Erythroblast (primary cell): ENCODE results near the gene PACSIN1.

Source experiments
- DNase-seq, 2 experiments: peaks; one replicate each; lab custom pipeline; 2025; lab: John Stamatoyannopoulos, UW
- GATA1 ChIP-seq: IDR thresholded peaks from 2 replicates; pipeline ENCODE4 v1.6.1; 2011; ENCODE audit warnings: low read depth, mild to moderate bottlenecking, control low read depth, low read length, moderate library complexity
- POLR2A ChIP-seq: IDR thresholded peaks from 2 replicates; pipeline ENCODE4 v1.6.1; 2011; ENCODE audit warnings: mild to moderate bottlenecking, low read length

Gene PACSIN1

DNA sequence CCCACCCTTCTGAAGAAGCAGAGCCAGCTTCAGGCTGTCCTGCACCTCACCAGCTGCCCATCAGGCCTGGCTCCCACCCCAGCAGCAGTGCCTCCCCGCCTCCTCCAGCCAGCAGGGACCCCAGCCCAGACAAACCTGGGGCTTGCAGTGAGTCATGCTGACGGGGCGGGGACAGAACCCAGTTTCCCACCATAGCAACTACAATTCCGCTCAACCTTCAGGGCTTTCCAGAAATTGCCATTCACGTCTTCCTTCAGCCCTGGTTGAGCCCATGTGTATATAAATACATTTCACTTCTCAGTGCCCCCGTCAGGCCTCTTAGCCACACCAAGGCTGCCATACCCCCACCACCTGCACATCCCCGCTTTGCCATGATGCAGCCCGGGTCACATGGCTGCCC lies 85.8 kb downstream of the PACSIN1 start:
- TF ChIP-seq GATA1: no peak
- no peak for TF ChIP-seq POLR2A
- DNase-seq: no peak

DNA sequence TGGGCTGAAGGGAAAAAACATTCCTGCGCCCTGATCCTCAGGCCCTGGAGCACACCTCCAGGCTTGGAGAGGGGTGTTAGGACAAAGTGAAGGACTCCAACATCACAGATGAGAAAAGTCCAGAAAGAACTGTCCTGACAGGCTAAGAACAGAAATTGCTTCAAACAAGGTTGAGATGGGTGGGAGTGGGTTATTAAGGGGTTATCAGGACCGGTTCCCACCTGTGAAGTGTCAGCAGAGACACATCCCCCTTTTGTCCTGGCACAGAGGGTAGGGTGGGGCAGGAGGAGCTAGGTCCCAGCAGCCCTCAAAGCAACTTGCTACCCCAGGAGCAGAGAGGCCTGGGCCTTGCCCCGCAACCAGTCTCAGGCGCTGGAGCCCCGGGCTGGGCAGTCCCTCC lies 86.7 kb downstream of the PACSIN1 start:
- TF ChIP-seq GATA1: no peak
- no peak for TF ChIP-seq POLR2A
- no peak for DNase-seq

DNA sequence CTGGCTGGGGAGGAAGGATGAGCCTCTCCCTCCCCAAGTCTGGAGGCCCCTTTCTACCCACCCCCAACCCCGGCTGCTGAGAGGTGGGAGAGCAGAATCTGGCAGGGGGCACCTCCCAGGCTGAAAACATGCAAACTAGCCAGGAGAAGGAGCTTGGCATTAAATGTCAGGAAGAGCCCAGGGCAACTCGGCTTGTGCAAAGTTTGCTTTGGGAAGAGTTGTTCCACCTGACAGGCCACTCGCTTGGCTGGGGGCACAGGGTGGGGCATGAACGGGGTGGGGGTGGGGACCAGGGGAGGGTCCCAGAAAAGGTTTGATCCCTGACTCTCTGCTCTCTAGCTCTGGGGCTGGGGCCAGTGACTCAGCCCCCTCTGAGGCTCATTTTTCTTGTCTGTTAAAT lies 87.3 kb downstream of the PACSIN1 start:
- no peak for TF ChIP-seq GATA1
- no peak for TF ChIP-seq POLR2A
- DNase-seq: no peak

DNA sequence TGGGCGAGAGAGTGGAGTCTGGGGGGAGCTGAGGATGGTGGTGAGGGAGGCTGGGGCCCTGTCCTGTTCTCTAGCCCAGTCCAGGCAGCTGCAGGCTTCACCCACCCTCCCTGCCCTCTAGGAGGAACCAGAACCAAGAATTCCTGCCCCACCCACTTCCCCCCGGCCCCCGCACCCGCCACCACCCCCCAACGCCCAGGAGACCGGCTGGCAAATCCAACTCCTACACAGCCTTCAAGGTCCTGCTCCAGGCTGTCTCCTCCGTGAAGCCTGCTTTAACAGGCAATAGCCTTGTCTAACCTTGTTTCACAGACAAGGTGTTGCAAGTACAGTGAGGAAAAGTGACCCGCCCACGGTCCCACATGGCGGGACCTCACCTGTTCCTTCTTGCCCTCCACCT lies 87.9 kb downstream of the PACSIN1 start:
- DNase-seq: no peak
- TF ChIP-seq GATA1 (no peak), POLR2A (no peak)

DNA sequence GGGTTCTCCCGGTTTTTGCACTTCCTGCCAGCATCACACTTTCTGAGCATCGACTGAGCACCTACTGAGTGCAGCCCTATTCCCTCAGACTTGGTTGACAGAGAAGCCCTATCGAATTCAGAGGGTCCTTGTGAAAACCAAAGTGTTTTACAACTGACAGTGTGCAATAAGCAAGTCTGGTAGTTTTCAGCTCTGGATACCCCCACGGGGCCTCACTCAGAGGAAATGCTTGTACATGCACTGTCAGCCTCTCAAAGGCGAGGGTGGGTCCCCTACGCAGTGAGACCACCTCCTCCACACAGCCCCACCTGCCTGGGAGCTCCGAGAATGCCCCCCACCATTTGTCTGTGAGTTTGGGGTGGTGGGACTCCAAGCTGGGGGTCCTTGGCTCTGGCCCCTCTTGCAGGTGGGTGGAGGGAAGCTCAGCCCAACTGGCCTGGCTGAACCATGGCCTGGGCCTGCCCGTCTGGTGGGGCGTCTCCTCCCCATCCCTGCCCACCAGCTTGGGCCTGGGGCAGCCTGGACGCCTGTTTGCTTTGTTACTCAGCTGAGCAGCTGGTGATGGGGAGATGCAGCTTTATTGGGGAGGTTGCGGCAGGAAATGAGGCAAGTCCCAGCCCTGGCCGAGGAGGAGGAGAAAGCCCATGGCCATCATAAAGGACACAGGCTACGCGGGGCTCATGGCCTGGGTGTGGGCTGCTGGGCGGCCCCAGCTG lies 88.6 kb downstream of the PACSIN1 start:
- TF ChIP-seq POLR2A: no peak
- no peak for TF ChIP-seq GATA1

DNA sequence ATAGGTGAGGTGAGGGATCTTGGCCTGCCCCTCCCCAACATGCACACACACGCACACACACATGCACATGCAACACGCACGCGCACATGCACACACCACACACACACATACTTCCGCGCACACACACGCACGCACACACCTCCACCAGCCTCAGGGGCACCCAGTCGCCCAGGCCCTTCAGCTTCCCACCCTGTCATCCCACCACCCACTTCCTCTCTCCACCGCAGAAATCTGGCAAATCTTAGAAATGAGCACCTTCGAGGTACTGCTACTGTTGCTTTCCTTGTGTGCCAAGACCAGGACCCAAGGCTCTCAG lies 89.1 kb downstream of the PACSIN1 start:
- DNase-seq: peak in 1 of 2 experiments; percentile 25
- no peak for TF ChIP-seq GATA1

More for the DNA sequence above, 88.6 kb downstream of the PACSIN1 start:
- DNase-seq: no peak

DNA sequence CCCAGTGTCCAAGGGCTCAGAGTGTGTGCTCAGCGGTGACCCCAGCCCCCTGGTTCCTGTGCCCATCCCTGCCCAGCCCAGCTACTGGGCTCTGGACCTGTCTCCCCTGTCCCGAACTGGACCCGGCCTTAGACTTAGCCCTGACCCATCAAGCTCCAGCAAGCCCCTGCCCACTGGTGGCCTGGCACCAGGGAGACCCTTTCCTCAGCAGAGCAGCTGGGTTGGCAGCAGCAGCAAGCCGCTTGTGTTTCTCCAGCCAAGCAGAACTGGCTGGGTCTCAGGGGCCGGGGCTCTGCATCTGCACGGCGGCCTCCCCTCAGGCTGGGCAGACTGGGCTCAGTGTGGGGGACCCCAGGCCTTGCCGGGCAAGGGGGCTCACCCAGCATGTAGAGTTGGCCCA lies 89.5 kb downstream of the PACSIN1 start:
- no peak for TF ChIP-seq POLR2A
- TF ChIP-seq GATA1: no peak
- no peak for DNase-seq

DNA sequence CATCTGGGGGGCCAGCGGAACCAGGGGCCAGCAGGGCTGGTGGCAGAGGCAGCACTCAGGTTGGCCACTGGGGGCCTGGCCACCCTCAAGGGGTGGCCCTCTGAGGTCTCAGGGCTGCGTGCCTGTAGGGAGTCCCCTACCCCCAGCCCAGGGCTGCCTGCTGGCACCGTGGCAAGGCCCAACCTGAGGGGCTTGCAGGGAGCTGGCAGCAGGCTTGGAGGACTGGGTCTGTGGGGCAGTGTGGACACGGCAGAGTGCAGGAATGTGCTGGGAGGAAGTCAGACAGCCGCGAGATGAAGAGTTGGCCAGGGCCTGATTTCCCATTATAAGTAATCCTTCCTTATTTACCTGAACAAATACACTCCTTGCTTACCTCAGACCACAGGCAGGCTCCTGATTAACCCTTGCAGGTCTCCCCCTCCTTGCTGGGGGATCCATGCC lies 90.2 kb downstream of the PACSIN1 start, which contains the start of gene SPDEF:
TSS of gene SPDEF (minus strand) at position 299 of the 441 bp plus-strand sequence. CDS start 11,874 bp downstream, outside the sequence.
- TF ChIP-seq POLR2A: no peak
- no peak for TF ChIP-seq GATA1
- no peak for DNase-seq

DNA sequence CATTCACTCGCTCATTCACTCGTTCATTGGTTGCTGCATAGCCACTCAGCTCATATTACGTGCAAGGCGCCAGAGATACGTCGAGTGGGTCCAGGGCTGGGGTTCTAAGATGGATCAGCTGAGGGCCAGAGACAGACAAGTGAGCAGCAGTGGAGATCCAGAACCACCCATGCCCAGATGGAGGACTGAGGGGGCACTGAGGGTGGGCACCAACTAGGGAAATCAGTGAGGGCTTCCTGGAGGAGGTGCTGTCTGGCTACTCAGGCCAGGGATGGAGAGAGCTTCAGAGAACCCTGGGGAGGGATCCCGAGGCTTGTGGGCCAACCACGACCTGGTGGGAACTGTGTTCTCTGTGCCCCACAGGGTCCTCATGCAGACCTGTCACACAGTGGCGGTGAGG lies 90.6 kb downstream of the PACSIN1 start:
- TF ChIP-seq POLR2A (no peak), GATA1 (no peak)
- no peak for DNase-seq

DNA sequence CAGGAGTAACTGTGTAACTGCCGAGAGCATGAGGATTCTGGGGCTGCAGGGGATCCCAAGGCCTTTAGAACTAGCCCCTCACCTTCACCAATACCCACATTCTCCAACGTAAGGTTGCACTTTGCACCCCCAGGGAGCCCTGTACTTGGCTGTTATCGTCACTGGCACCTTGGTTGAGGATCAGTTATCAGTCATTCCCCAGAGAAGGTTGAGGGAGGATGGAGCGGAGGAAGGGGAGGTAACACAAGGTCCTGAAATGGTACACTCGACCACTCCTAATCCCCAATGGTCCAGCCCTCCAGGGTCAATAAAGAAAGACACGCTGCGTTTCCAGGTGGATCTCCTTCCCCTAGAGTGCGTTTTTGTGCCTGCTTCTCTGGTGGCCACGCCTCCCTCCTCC lies 91.4 kb downstream of the PACSIN1 start:
- no peak for TF ChIP-seq GATA1
- no peak for TF ChIP-seq POLR2A
- peak; percentile 44 to 73 for DNase-seq

DNA sequence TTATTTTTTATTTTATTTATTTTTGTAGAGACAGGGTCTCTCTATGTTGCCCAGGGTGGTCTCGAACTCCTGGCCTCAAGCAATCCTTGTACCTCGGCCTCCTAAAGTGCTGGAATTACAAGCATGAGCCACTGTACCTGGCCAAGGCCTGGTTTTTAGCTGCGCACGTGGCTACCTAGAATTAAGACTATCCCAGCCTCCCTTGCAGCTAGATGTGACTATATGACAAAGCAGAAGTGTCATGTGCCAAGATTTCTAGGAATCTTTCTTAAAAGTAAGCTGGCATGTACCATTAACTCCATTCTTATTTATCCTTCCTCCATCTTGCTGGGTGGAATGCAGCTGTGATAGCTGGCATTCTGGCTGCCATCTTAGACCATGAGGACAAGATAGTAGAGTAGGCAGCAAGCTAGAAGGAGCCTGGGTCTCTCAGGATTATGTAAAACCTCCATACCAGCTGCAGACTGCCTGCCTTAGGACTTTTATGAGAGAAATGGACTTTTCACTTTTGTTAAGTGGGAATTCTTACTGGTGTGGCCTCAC lies 92.4 kb downstream of the PACSIN1 start:
- no peak for TF ChIP-seq GATA1
- no peak for TF ChIP-seq POLR2A
- no peak for DNase-seq

DNA sequence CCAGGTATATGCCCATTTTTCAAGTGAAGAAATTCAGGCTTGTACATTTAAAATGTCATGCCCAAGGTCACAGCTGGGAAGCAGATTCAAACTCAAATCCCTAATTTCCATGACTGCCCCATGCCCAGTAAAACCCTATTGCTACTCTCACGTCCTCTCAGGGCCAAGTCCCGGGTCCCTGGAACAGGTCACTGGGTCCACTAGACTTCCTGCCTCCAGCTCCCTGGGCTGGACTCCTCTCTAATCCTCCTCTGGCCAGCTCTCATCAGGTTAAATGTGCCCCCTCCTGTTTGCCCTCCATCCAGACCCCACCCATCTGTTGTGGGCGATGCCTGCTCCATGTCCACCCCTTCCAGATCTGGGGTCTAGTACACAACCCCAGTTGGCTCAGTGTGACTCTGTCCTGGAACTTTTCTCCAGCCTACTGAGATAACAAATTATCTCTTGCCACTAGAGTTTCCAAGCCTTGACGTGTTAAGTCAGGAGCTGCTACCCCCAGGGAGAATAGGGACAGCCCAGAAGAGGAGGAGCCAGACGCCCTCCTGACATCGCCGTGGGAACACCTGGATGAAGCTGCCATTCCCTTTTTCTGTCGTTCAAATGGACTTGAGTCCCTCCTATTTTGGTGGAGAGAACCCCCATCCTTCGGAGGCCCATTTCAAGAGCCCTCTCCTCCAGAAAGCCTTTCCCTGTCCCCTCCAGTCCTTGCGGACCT lies 93.9 kb downstream of the PACSIN1 start:
- DNase-seq: peak in 1 of 2 experiments; percentile 34

DNA sequence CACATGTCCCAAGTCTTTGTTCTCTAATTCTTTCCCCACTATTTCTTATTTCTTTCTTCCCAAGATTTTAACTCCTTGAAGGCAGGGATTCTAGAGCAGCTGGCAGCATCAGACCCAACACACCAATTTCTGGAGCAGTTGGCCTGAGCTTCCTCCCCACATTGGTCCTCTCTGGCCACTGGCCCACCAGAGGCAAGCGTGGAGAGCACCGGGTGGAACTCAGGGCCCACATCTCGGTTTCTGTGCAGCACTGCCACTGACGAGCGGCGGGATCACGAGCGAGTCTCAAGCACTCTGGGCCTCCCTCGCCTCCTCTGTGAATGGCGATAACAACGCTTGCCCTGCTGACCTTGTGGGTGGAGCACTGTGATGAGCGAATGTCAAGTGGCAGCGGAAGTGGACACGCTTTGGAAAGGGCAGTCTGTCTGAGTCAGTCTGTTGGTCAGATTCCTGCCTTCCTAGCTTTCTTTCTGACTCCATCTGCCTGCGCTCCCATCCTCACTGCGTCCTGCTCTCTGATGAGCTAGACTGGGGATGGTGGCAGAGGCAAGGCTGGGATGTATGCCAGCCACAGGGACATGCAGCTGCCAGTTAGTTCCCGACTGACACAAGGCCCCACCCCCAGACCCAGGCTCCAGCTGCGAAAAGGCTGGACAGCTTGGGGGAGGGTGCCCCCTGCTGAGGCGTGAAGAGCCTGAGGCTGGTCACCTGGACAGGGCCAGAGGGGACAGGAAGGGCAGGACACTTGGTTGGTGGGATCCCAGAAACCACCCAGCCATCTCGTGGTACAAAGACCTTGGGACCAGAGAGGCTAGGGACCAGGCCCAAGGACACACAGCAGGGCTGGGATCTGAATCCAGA lies 94.7 kb downstream of the PACSIN1 start:
- DNase-seq: peak; percentile 80 to 90

More for the DNA sequence above, 93.9 kb downstream of the PACSIN1 start:
- TF ChIP-seq POLR2A (no peak), GATA1 (no peak)

More for the DNA sequence above, 94.7 kb downstream of the PACSIN1 start:
- no peak for TF ChIP-seq GATA1
- no peak for TF ChIP-seq POLR2A
